ENCODE measurements around the gene SLC24A1. TPM values are rescaled to one million over a fixed set of nuclear protein-coding genes. Genes with fewer than 3 reads are reported as not detected.
A peak's percentile ranks its signal among the peaks of the same experiment; 100 is the strongest.

SLC24A1 gene
- total RNA-seq, 3 donors from 2014 or later: 6.5 to 10.3 (median 8.4) TPM

- no peak for TF ChIP-seq CTCF (IDR thresholded peaks at IDR 0.05)
- DNase-seq: no peak
- Histone ChIP-seq H3K9me3 (no peaks in the 10 kb centered on the region), H3K4me1 (ENCODE audit: low read depth) (no peaks in the 10 kb centered on the region), H3K4me3 (no peak overlapping the region), H3K36me3 (ENCODE audit: low read depth) (peaks cover 8% of the 10 kb centered on the region)
- no peak for ATAC-seq
- intact Hi-C loops (cut with DNase I, micrococcal nuclease): no loop called here
Observed at GRCh38 chr15:65598468-65598867, 23.3 kb upstream of the SLC24A1 start.

- TF ChIP-seq CTCF (IDR thresholded peaks at IDR 0.05): no peak
- no peak for ATAC-seq
- Histone ChIP-seq H3K36me3 (ENCODE audit: low read depth) (peaks cover 8% of the 10 kb centered on the region), H3K4me3 (no peak overlapping the region), H3K9me3 (no peaks in the 10 kb centered on the region), H3K4me1 (ENCODE audit: low read depth) (no peaks in the 10 kb centered on the region)
- intact Hi-C loops (cut with DNase I, micrococcal nuclease): no loop called here
- DNase-seq: no peak
Observed at GRCh38 chr15:65599677-65600076, 22.1 kb upstream of the SLC24A1 start.

GRCh38 chr15:65603134-65603533, 18.6 kb upstream of the SLC24A1 start:
- intact Hi-C loops (cut with DNase I, micrococcal nuclease): no loop called here
- H3K4me1 ChIP-seq (ENCODE audit: low read depth): no peaks in the 10 kb centered on the region
- H3K9me3 ChIP-seq: no peaks in the 10 kb centered on the region
- TF ChIP-seq CTCF (IDR thresholded peaks at IDR 0.05): no peak
- ATAC-seq (no peak), DNase-seq (no peak)
- H3K4me3 ChIP-seq: no peak overlapping the region
- peaks cover 5% of the 10 kb centered on the region for H3K36me3 ChIP-seq (ENCODE audit: low read depth)

- TF ChIP-seq CTCF (IDR thresholded peaks at IDR 0.05): no peak
Observed at GRCh38 chr15:65603559-65603958, 18.2 kb upstream of the SLC24A1 start.

GRCh38 chr15:65610871-65611718, 10.6 kb upstream of the SLC24A1 start, which contains the start of gene INTS14:
Gene INTS14 (minus strand): TSS chr15:65611131. CDS start chr15:65607380, 3,751 bp downstream.
- H3K9me3 ChIP-seq: no peaks in the 10 kb centered on the region
- DNase-seq: peak; percentile 98 to 99 (median 99)
- H3K4me3 ChIP-seq: peak within 1 kb of the TSS; percentile 73
- TF ChIP-seq CTCF (IDR thresholded peaks at IDR 0.05): peak; percentile 77
- peaks cover 18% of the 10 kb centered on the region for H3K4me1 ChIP-seq (ENCODE audit: low read depth)
- intact Hi-C loops (cut with DNase I, micrococcal nuclease): no loop called here
- no peaks in the 10 kb centered on the region for H3K36me3 ChIP-seq (ENCODE audit: low read depth)
- ATAC-seq: peak; percentile 99

More at GRCh38 chr15:65603559-65603958, 18.2 kb upstream of the SLC24A1 start:
- H3K36me3 ChIP-seq (ENCODE audit: low read depth): peaks cover under 1% of the 10 kb centered on the region
- no peaks in the 10 kb centered on the region for H3K4me1 ChIP-seq (ENCODE audit: low read depth)
- H3K9me3 ChIP-seq: no peaks in the 10 kb centered on the region
- DNase-seq (no peak), ATAC-seq (no peak)
- intact Hi-C loops (cut with DNase I, micrococcal nuclease): no loop called here
- H3K4me3 ChIP-seq: no peak overlapping the region
